GM12878 (cell line): ENCODE measurements around the gene LEFTY1.

Experiments used
- CTCF ChIP-seq, 3 experiments: IDR thresholded peaks in 2 of 3; conservative IDR thresholded peaks in 1 of 3; 2 replicates each; pipeline ENCODE4 v1.5.1; 2011; ENCODE audit warnings: low read depth in 3 of 3, low read length in 3 of 3, mild to moderate bottlenecking in 3 of 3, control low read depth in 2 of 3, moderate library complexity in 2 of 3, inconsistent platforms in 1 of 3, mixed read lengths in 1 of 3; ENCODE audit not compliant: control insufficient read depth in 2 of 3, insufficient read depth in 1 of 3; ENCODE audit errors: extremely low read depth in 1 of 3
- ETV6 ChIP-seq, 2 experiments: fragments of 450-650 bp in 1 of 2; IDR thresholded peaks in 1 of 2; conservative IDR thresholded peaks in 1 of 2; 2 replicates each; pipeline ENCODE4 v1.6.1; 2014; ENCODE audit warnings: antibody characterized with exemption in 1 of 2, borderline replicate concordance in 1 of 2, low read depth in 1 of 2, mild to moderate bottlenecking in 1 of 2, moderate library complexity in 1 of 2
- RFX5 ChIP-seq: IDR thresholded peaks from 2 replicates; pipeline ENCODE4 v1.6.1; 2011; ENCODE audit warnings: low read depth, low read length, improper control_type of control experiment
- YY1 ChIP-seq: IDR thresholded peaks from 2 replicates; pipeline ENCODE4 v1.6.1; 2011; ENCODE audit warnings: low read depth, mild to moderate bottlenecking, low read length

DNA sequence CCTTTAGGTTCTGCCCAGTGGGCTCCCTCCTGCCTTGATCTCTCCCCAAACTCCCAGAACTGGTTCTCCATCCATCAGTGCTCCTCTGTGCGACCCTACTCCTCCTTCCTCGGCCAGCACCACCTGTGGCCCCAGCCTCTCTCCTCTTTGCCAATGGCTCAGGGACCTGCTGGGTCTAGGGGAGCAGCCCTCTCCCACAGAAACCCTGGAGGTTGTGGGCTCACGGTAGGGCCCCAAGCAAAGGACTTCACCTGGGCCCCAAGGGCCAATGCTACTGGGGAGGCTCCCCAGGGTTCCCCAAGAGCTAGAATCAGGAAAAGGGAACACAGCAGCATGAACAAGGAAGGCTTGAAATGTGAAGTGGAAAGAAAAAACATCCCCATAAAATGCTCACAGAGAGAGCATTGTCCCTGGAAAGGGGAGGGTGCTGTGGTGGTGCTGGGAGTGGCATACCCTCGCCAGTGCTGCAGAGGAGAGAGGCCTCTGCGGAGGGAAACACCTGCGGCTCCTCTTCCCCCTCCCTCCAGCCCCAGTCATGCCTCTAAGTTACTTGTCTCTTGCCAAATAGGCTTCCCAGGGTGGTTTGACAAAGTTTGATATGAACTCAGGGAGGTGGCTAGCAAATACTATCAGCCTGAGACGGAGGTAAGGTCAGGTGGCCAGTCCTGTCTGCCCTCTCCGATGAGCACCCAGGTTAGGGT, 9.3 kb downstream of the LEFTY1 start:
- TF ChIP-seq YY1, result no peak
- TF ChIP-seq CTCF (IDR thresholded peaks at IDR 0.05 in 2 of 3, conservative IDR thresholded peaks at IDR 0.05 in 1 of 3; ENCODE audit: control insufficient read depth in 2 of 3, extremely low read depth in 1 of 3, insufficient read depth in 1 of 3, low read depth in 3 of 3, low read length in 3 of 3), result no peak
- no peak for TF ChIP-seq ETV6 (conservative IDR thresholded peaks at IDR 0.05 in 1 of 2, IDR thresholded peaks at IDR 0.05 in 1 of 2; ENCODE audit: borderline replicate concordance in 1 of 2, low read depth in 1 of 2)
- no peak for TF ChIP-seq RFX5
